Measurements from ENCODE around the gene PACSIN1.

DNA sequence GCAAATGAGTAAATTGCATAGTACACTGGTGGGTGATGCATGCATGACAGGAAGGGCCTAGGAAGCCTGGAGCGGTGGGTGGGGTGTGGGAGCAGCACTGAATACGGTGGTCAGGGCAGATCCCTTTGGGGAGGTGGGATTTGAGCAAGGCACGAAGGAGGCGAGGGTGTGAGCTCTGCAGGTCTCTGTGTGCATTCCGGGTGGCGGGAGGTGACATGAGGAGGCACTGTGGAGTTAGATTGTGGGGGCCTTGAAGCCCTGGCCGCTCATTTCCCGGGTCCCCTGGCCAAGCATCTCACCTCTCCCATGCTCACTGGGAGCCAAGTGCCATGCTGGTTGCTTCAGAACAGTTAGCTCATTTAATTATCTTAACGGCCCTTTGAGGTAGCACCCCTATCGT, 96.5 kb downstream of the PACSIN1 start:
- no peak for TF ChIP-seq POLR2AphosphoS5 (IDR thresholded peaks at IDR 0.05)
- TF ChIP-seq, protein P1, sequence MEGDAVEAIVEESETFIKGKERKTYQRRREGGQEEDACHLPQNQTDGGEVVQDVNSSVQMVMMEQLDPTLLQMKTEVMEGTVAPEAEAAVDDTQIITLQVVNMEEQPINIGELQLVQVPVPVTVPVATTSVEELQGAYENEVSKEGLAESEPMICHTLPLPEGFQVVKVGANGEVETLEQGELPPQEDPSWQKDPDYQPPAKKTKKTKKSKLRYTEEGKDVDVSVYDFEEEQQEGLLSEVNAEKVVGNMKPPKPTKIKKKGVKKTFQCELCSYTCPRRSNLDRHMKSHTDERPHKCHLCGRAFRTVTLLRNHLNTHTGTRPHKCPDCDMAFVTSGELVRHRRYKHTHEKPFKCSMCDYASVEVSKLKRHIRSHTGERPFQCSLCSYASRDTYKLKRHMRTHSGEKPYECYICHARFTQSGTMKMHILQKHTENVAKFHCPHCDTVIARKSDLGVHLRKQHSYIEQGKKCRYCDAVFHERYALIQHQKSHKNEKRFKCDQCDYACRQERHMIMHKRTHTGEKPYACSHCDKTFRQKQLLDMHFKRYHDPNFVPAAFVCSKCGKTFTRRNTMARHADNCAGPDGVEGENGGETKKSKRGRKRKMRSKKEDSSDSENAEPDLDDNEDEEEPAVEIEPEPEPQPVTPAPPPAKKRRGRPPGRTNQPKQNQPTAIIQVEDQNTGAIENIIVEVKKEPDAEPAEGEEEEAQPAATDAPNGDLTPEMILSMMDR (IDR thresholded peaks at IDR 0.05) = no peak
